MCF 10A (cell line): ENCODE data around the gene TFDP1. TPM values are rescaled to one million over a fixed set of nuclear protein-coding genes. Genes with fewer than 3 reads are reported as not detected.

Experiments used
- BruUV-seq: library from RNA; stranded (reverse); fragments of 400-500 nt; replicated peaks from 2 replicates; lab custom pipeline; 2021; lab: Mats Ljungman, UMichigan
- CTCF ChIA-PET: fragments of 300-600 bp; sonication (Branson Sonifier 250); formaldehyde crosslinking; extraction: SDS; loops from one replicate; lab custom pipeline; 2021; ENCODE audit warnings: antibody characterized with exemption, inconsistent platforms; lab: Yijun Ruan, JAX
- POLR2A ChIA-PET: fragments of 300-600, 350-650 bp; sonication (Branson Sonifier 250); formaldehyde crosslinking; extraction: SDS; loops from one replicate; lab custom pipeline; 2020; ENCODE audit warnings: antibody characterized with exemption, inconsistent platforms; lab: Yijun Ruan, JAX
- DNase-seq: peaks from one replicate; pipeline ENCODE4 v3.0.0-alpha.2; 2018; ENCODE audit not compliant: unreplicated experiment
- H3K27ac Mint-ChIP-seq: one replicate; pipeline ENCODE4 v1.8.0; 2022; ENCODE audit warnings: mild to moderate bottlenecking, low read depth, mixed read lengths; ENCODE audit not compliant: unreplicated experiment
- H3K27me3 Mint-ChIP-seq: one replicate; pipeline ENCODE4 v1.8.0; 2022; ENCODE audit warnings: mixed read lengths; ENCODE audit not compliant: insufficient read depth, unreplicated experiment
- H3K36me3 Mint-ChIP-seq: one replicate; pipeline ENCODE4 v1.8.0; 2022; ENCODE audit warnings: mild to moderate bottlenecking, moderate library complexity, mixed read lengths; ENCODE audit not compliant: insufficient read depth, unreplicated experiment
- H3K4me1 Mint-ChIP-seq: one replicate; pipeline ENCODE4 v1.8.0; 2022; ENCODE audit warnings: mixed read lengths; ENCODE audit not compliant: insufficient read depth, unreplicated experiment
- H3K4me3 Mint-ChIP-seq: one replicate; pipeline ENCODE4 v1.8.0; 2022; ENCODE audit warnings: mild to moderate bottlenecking, moderate library complexity, mixed read lengths; ENCODE audit not compliant: unreplicated experiment
- H3K9me3 Mint-ChIP-seq: one replicate; pipeline ENCODE4 v1.8.0; 2022; ENCODE audit warnings: mixed read lengths; ENCODE audit not compliant: unreplicated experiment
- intact Hi-C: fragments of 100-400 bp; cut with micrococcal nuclease; formaldehyde crosslinking; loops from 2 replicates; pipeline ENCODE4 v1.14.1; 2022
- total RNA-seq: library from RNA; stranded (reverse); gene quantifications from 2 replicates; pipeline ENCODE4 v1.2.3, GENCODE V29; 2022
- TF ChIP-seq, protein P1 (sequence below): fragments of 200-600 bp; IDR thresholded peaks from one replicate; pipeline ENCODE4 v1.8.0; 2022; ENCODE audit warnings: antibody characterized with exemption, mild to moderate bottlenecking; ENCODE audit not compliant: unreplicated experiment

The TFDP1 gene
- total RNA-seq, 1 experiment from 2014 or later, result 100 TPM

DNA sequence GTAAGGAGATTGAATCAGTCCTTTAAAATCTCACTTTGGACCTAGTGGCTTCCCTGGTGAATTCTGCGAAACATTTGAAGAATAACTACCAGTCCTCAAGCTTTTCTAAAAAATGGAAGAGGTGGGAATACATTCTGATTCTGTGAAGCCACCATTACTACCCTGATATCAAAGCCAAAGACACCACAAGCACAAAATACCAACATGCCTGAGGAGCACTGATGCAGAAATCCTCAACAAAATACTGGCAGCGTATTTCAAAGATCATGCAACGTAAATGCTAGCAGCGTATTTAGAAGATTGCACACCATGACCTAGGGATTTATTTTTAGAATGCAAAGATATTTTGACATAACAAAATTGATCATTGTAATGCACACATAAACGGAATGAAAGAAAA, 59.0 kb downstream of the TFDP1 start:
- intact Hi-C loops, result no loop called here
- ChIA-PET CTCF (no interaction called here), POLR2A (interaction anchor here (0.6 kb wide), 1 partner anchor 634 kb away, joined by 3 read pairs; no protein-coding TSS in a partner anchor)
- no TSS peak for BruUV-seq
- Mint-ChIP-seq H3K9me3 (peaks cover 9% of the 10 kb centered on the region), H3K27me3 (no peaks in the 10 kb centered on the region), H3K36me3 (peaks cover 38% of the 10 kb centered on the region), H3K27ac (no peak overlapping the region), H3K4me3 (no peak overlapping the region), H3K4me1 (peaks cover 8% of the 10 kb centered on the region)
- TF ChIP-seq, protein P1, sequence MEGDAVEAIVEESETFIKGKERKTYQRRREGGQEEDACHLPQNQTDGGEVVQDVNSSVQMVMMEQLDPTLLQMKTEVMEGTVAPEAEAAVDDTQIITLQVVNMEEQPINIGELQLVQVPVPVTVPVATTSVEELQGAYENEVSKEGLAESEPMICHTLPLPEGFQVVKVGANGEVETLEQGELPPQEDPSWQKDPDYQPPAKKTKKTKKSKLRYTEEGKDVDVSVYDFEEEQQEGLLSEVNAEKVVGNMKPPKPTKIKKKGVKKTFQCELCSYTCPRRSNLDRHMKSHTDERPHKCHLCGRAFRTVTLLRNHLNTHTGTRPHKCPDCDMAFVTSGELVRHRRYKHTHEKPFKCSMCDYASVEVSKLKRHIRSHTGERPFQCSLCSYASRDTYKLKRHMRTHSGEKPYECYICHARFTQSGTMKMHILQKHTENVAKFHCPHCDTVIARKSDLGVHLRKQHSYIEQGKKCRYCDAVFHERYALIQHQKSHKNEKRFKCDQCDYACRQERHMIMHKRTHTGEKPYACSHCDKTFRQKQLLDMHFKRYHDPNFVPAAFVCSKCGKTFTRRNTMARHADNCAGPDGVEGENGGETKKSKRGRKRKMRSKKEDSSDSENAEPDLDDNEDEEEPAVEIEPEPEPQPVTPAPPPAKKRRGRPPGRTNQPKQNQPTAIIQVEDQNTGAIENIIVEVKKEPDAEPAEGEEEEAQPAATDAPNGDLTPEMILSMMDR, result no peak
- DNase-seq, result no peak

DNA sequence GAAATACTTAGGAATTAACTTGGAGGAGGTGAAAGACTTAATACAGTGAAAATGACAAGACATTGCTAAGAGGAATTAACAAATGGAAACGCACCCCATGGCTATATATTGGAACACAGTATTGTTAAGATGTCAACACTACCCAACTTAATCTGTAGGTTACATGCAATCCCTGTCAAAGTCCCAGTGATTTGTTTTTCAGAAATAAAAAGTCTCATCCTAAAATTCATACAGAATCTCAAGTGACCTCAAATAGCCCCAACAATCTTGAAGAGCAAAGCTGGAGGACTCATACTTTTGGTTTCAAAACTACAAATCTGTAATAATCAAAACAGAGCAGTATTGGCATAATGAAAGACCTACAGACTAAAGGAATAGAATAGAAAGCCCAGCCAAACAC, 60.2 kb downstream of the TFDP1 start:
- ChIA-PET CTCF (no interaction called here), POLR2A (interaction anchor here (1.1 kb wide), 1 partner anchor 114 kb away, joined by 3 read pairs; the partner anchor contains the start of gene TMEM255B)
- H3K36me3 Mint-ChIP-seq, result peaks cover 27% of the 10 kb centered on the region
- no peak overlapping the region for H3K27ac Mint-ChIP-seq
- BruUV-seq, result no TSS peak
- intact Hi-C loops, result no loop called here
- no peak for DNase-seq
- no peaks in the 10 kb centered on the region for H3K27me3 Mint-ChIP-seq
- peaks cover 9% of the 10 kb centered on the region for H3K9me3 Mint-ChIP-seq
- no peak overlapping the region for H3K4me3 Mint-ChIP-seq
- TF ChIP-seq, protein P1, result no peak
- H3K4me1 Mint-ChIP-seq, result peaks cover 8% of the 10 kb centered on the region

DNA sequence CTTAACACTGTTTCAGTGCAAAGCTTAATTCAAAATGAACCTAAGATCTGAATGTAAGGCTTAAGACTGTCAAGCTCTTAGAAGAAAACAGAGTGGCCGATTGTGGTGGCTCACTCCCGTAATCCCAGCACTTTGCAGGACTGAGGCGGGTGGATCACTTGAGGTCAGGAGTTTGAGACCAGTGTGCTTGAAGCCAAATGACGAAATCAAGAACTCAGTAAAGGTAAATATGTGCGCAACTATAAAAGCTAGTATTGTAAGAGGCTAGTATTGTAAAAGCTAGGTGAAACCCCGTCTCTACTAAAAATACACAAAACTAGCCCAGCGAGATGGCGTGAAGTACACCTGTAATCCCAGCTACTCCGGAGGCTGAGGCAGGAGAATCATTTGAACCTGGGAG, 60.8 kb downstream of the TFDP1 start:
- ChIA-PET CTCF (no interaction called here), POLR2A (interaction anchor here (1.1 kb wide), 1 partner anchor 114 kb away, joined by 3 read pairs; the partner anchor contains the start of gene TMEM255B)
- H3K4me3 Mint-ChIP-seq, result no peak overlapping the region
- H3K36me3 Mint-ChIP-seq, result peaks cover 26% of the 10 kb centered on the region
- BruUV-seq, result no TSS peak
- no peak for DNase-seq
- H3K9me3 Mint-ChIP-seq, result peaks cover 9% of the 10 kb centered on the region
- TF ChIP-seq, protein P1, result no peak
- intact Hi-C loops, result no loop called here
- no peak overlapping the region for H3K27ac Mint-ChIP-seq
- H3K4me1 Mint-ChIP-seq, result peaks cover 8% of the 10 kb centered on the region
- H3K27me3 Mint-ChIP-seq, result no peaks in the 10 kb centered on the region

DNA sequence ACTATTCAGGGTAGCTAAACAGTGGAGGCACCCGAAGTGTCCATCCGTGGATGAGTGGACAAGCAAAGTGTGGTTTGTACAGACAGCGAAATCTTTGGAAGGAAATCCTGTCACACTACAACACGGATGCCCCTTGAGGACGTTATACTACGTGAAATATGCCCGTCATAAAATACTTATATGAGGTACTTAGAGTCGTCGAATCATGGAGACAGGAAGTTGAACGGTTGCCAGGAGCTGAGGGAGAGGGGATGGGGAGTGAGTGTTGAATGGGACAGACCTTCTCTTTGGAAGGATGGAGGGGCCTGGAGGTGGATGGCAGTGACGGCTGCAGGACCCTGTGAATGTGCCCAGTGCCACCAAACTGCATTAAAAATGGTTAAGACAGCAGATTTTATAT, 61.8 kb downstream of the TFDP1 start:
- Mint-ChIP-seq H3K27me3 (no peaks in the 10 kb centered on the region), H3K9me3 (peaks cover 9% of the 10 kb centered on the region), H3K4me1 (peaks cover 8% of the 10 kb centered on the region), H3K4me3 (no peak overlapping the region), H3K27ac (no peak overlapping the region), H3K36me3 (peaks cover 19% of the 10 kb centered on the region)
- intact Hi-C loops, result no loop called here
- DNase-seq, result no peak
- TF ChIP-seq, protein P1, result no peak
- BruUV-seq, result no TSS peak
- ChIA-PET CTCF (no interaction called here), POLR2A (interaction anchor here (0.5 to 0.6 kb wide), 2 partner anchors 100 to 128 kb away, joined by 3 to 5 read pairs; no protein-coding TSS in a partner anchor)
